GM06990 (cell line): ENCODE data around the gene TCF12.
A peak's percentile ranks its signal among the peaks of the same experiment; 100 is the strongest.

Source experiments
- DNase-seq: peaks from one replicate; pipeline ENCODE4 v3.0.0-alpha.2; 2011; ENCODE audit not compliant: insufficient read length; ENCODE audit errors: extremely low read depth
- H3K27me3 ChIP-seq: replicated peaks from 2 replicates; pipeline ENCODE4 v1.6.0; 2011; ENCODE audit warnings: low read length; ENCODE audit not compliant: control insufficient read depth, insufficient read depth
- H3K36me3 ChIP-seq: 2 replicates; pipeline ENCODE4 v1.5.1; 2011; ENCODE audit warnings: low read length; ENCODE audit not compliant: control insufficient read depth, insufficient read depth
- H3K4me3 ChIP-seq: replicated peaks from 2 replicates; pipeline ENCODE4 v1.5.1; 2011; ENCODE audit warnings: low read depth, mild to moderate bottlenecking, control low read depth, low read length
- TF ChIP-seq, protein P1 (sequence below): IDR thresholded peaks from 2 replicates; pipeline ENCODE4 v1.5.1; 2011; ENCODE audit warnings: low read length, control low read depth, mild to moderate bottlenecking, inconsistent platforms; ENCODE audit not compliant: insufficient read depth, poor library complexity, severe bottlenecking

Gene TCF12

DNA sequence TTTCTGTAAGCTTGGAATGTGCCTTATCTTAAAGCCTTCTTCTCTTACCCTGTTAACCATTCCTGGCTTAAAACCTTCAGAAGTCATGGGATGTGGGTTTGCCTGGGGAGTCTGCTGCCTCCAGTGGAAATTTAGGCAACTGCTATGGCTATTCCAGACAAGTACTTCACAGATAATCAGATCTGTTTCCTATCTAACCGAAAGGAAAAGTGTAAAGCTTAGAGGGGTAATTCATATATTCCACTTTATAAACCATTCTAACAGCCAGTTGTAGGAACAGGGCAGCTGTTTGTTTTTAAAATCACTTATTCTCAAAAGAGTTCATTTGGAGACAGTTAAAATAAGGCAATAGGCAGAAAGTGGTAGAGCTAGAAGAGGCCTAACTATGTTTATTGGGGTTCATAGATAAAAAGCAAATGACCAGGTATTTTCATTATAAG is 219.9 kb downstream of the TCF12 start:
- Histone ChIP-seq H3K36me3 (no peaks in the 10 kb centered on the region), H3K27me3 (no peaks in the 10 kb centered on the region), H3K4me3 (no peak overlapping the region)
- TF ChIP-seq, protein P1, sequence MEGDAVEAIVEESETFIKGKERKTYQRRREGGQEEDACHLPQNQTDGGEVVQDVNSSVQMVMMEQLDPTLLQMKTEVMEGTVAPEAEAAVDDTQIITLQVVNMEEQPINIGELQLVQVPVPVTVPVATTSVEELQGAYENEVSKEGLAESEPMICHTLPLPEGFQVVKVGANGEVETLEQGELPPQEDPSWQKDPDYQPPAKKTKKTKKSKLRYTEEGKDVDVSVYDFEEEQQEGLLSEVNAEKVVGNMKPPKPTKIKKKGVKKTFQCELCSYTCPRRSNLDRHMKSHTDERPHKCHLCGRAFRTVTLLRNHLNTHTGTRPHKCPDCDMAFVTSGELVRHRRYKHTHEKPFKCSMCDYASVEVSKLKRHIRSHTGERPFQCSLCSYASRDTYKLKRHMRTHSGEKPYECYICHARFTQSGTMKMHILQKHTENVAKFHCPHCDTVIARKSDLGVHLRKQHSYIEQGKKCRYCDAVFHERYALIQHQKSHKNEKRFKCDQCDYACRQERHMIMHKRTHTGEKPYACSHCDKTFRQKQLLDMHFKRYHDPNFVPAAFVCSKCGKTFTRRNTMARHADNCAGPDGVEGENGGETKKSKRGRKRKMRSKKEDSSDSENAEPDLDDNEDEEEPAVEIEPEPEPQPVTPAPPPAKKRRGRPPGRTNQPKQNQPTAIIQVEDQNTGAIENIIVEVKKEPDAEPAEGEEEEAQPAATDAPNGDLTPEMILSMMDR = peak; percentile 62
- no peak for DNase-seq

DNA sequence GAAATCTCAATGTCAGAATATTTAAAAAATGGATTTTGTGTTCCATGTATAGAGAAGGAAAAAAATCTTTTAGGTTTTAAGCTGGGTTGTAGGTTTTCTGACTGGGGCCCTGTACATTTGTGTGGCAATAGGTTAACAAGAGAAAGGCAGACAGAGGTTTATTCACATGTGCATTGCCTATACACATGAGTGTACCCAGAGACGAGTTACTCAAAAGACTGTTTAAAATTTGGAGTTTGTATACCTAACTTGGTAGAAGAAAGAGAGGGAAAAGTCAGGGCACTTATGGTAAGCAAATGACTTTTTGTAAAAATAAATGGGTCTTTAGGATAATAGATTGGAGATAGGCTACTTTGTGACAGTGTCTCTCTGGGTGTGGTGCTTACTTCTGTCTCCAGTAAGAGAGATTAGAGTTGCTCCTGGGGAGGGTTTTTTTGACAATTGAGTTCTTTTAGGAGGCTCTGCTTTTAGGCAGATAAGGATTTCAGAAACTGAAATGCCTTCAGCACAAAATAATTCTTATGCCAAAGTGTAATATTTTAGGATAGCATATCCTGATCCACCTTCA is 225.2 kb downstream of the TCF12 start:
- TF ChIP-seq, protein P1 = no peak
- Histone ChIP-seq H3K4me3 (no peak overlapping the region), H3K36me3 (no peaks in the 10 kb centered on the region), H3K27me3 (no peaks in the 10 kb centered on the region)
- no peak for DNase-seq

DNA sequence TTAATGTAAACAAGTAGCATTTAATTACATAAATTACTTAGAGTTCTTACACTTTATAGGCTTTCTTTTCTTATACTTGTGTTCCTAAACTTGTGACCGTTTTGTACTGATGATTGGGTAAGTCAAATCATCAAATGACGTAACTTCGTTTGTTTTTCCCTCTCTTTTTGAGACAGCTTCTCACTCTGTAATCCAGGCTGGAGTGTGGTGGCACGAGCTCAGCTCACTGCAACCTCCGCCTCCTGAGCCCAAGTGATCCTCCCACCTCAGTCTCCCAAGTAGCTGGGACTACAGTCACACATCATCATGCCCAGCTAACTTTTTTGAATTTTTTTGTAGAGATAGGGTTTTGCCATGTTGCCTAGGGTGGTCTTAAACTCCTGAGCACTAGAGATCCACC is 226.0 kb downstream of the TCF12 start:
- TF ChIP-seq, protein P1 = no peak
- Histone ChIP-seq H3K27me3 (no peaks in the 10 kb centered on the region), H3K36me3 (no peaks in the 10 kb centered on the region), H3K4me3 (no peak overlapping the region)
- no peak for DNase-seq

DNA sequence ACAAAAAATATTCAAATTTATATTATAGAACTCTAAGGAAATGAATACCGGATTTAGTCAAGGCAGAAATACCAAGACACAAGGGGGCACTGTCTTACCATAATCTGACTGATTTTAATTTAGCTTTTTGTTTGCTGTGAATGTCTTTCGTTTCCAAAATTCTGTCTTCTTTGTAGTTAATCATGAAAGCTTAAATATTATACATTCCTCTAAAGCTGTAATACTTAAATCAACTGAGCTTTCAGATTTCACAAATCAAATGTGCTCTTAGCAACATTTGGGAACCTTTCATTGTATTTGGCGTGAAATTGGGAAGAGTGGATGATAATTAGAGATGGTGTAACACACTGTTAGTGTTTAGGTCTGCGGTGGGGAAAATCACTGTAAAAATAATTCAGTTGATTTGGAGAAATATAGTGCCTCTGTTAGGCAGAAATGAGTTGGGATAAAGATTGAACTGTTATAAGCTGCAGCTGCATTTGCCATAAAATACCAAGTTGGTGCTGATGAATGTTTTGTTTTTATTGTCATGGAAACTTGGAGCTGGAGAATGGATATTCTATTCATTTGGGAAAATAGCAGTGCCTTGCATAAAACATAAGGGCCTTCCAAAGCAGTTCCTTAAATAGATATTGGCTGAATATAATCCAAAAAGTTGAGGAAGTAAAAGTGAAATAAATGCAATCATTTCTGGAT is 228.2 kb downstream of the TCF12 start:
- no peaks in the 10 kb centered on the region for H3K27me3 ChIP-seq
- H3K4me3 ChIP-seq = no peak overlapping the region
- DNase-seq = peak; percentile 9
- TF ChIP-seq, protein P1 = peak; percentile 45
- H3K36me3 ChIP-seq = peaks cover 2% of the 10 kb centered on the region; the same call in 1 of the 2 replicates

DNA sequence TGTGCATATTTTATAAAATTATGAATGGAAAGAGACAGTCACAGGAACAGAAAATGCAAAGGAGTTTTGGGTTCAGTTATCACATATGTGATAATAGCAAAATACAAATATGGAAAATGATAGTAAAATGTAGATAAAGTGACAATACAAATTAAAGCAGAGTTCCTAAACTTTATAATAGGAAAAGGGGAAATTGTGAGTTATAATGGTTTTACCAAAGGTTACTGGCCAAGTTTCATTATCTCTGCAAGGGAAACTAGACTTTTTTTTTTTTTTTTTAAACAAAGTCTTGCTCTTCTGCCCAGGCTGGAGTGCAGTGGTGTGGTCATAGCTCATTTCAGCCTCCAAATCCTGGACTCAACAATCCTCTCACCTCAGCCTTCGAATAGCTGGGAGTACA is 229.2 kb downstream of the TCF12 start:
- no peak overlapping the region for H3K4me3 ChIP-seq
- TF ChIP-seq, protein P1 = no peak
- no peaks in the 10 kb centered on the region for H3K27me3 ChIP-seq
- DNase-seq = no peak
- H3K36me3 ChIP-seq = peaks cover 2% of the 10 kb centered on the region; the same call in 1 of the 2 replicates
